ENCODE data around the gene TEX22. TPM values are rescaled to one million over a fixed set of nuclear protein-coding genes. Genes with fewer than 3 reads are reported as not detected.

Gene TEX22
- total RNA-seq, 1 donor from 2014 or later = 4.1 TPM

- no peak overlapping the region for H3K4me3 Mint-ChIP-seq
- no peaks in the 10 kb centered on the region for H3K9me3 Mint-ChIP-seq
- peak; percentile 16 for TF ChIP-seq CTCF (conservative IDR thresholded peaks at IDR 0.05)
- H3K27ac Mint-ChIP-seq = no peak overlapping the region
- no peaks in the 10 kb centered on the region for H3K27me3 Mint-ChIP-seq
- no peaks in the 10 kb centered on the region for H3K4me1 Mint-ChIP-seq (ENCODE audit: unreplicated experiment)
- DNase-seq (ENCODE audit: extremely low spot score, unreplicated experiment) = no peak
- peaks cover 4% of the 10 kb centered on the region for H3K36me3 Mint-ChIP-seq
These were observed 11.5 kb upstream of the TEX22 start for GRCh38 chr14:105386581-105387529.

GRCh38 chr14:105387530-105387922 lies 10.8 kb upstream of the TEX22 start:
- no peak overlapping the region for H3K4me3 Mint-ChIP-seq
- H3K27ac Mint-ChIP-seq = no peak overlapping the region
- DNase-seq (ENCODE audit: extremely low spot score, unreplicated experiment) = no peak
- no peaks in the 10 kb centered on the region for H3K9me3 Mint-ChIP-seq
- TF ChIP-seq CTCF (conservative IDR thresholded peaks at IDR 0.05) = no peak
- H3K27me3 Mint-ChIP-seq = no peaks in the 10 kb centered on the region
- H3K36me3 Mint-ChIP-seq = peaks cover 4% of the 10 kb centered on the region
- no peaks in the 10 kb centered on the region for H3K4me1 Mint-ChIP-seq (ENCODE audit: unreplicated experiment)

GRCh38 chr14:105388110-105388951 lies 10.0 kb upstream of the TEX22 start:
- Mint-ChIP-seq H3K36me3 (peaks cover 4% of the 10 kb centered on the region), H3K4me3 (no peak overlapping the region), H3K27ac (peak overlapping the region; percentile 51), H3K27me3 (no peaks in the 10 kb centered on the region), H3K4me1 (ENCODE audit: unreplicated experiment) (no peaks in the 10 kb centered on the region), H3K9me3 (no peaks in the 10 kb centered on the region)
- no peak for TF ChIP-seq CTCF (conservative IDR thresholded peaks at IDR 0.05)
- no peak for DNase-seq (ENCODE audit: extremely low spot score, unreplicated experiment)

- Mint-ChIP-seq H3K27ac (no peak overlapping the region), H3K4me3 (no peak overlapping the region), H3K4me1 (ENCODE audit: unreplicated experiment) (no peaks in the 10 kb centered on the region), H3K36me3 (no peaks in the 10 kb centered on the region), H3K27me3 (no peaks in the 10 kb centered on the region), H3K9me3 (no peaks in the 10 kb centered on the region)
- no peak for TF ChIP-seq CTCF (conservative IDR thresholded peaks at IDR 0.05)
- DNase-seq (ENCODE audit: extremely low spot score, unreplicated experiment) = no peak
These were observed 9.4 kb upstream of the TEX22 start for GRCh38 chr14:105388976-105389375.

GRCh38 chr14:105389534-105389933 lies 8.8 kb upstream of the TEX22 start:
- no peak overlapping the region for H3K27ac Mint-ChIP-seq
- DNase-seq (ENCODE audit: extremely low spot score, unreplicated experiment) = no peak
- no peak overlapping the region for H3K4me3 Mint-ChIP-seq
- H3K27me3 Mint-ChIP-seq = no peaks in the 10 kb centered on the region
- TF ChIP-seq CTCF (conservative IDR thresholded peaks at IDR 0.05) = no peak
- no peaks in the 10 kb centered on the region for H3K36me3 Mint-ChIP-seq
- H3K4me1 Mint-ChIP-seq (ENCODE audit: unreplicated experiment) = no peaks in the 10 kb centered on the region
- no peaks in the 10 kb centered on the region for H3K9me3 Mint-ChIP-seq

Data from type B pancreatic cell (in vitro differentiated cells).